Lower leg skin (tissue), 4 donors: ENCODE measurements around the gene PARM1. TPM values are rescaled to one million over a fixed set of nuclear protein-coding genes. Genes with fewer than 3 reads are reported as not detected.

Experiments used
- DNase-seq, 2 donors: peaks; one replicate each; pipeline ENCODE4 v3.0.0-alpha.2; 2019; ENCODE audit warnings: low spot score in 2 of 2
- H3K4me3 ChIP-seq: fragments of 200-600 bp; sonication (generic); 2 replicates; pipeline ENCODE4 v1.5.1; 2017; ENCODE audit warnings: mild to moderate bottlenecking, low read depth; ENCODE audit not compliant: poor library complexity, severe bottlenecking
- POLR2A ChIP-seq, 2 donors: fragments of 450-650 bp; IDR thresholded peaks; one replicate each; pipeline ENCODE4 v1.6.1; 2016 to 2017; ENCODE audit warnings: antibody characterized with exemption in 2 of 2, mild to moderate bottlenecking in 1 of 2, moderate library complexity in 1 of 2
- WGBS, 2 donors: methylation state at CpG; one replicate each; pipeline ENCODE4 v1.1.5; 2018; 5-methylcytosine and 5-hydroxymethylcytosine counted together
- intact Hi-C: fragments of 100-400 bp; cut with DNase I; formaldehyde crosslinking; loops from one replicate; pipeline ENCODE4 v1.15.0; 2023; ENCODE audit warnings: low total_unique reads
- total RNA-seq, 4 donors: library from RNA; depleted of rRNA; stranded (reverse); fragments of >200 nt; gene quantifications; one replicate each; pipeline ENCODE4 v1.1.0, GENCODE V29; 2016
- TF ChIP-seq, protein P1 (sequence below), 3 donors: fragments of 450-650 bp; IDR thresholded peaks; one replicate each; pipeline ENCODE4 v1.5.1; 2016; ENCODE audit warnings: antibody characterized with exemption in 3 of 3, mild to moderate bottlenecking in 3 of 3, moderate library complexity in 2 of 3

PARM1 gene
- total RNA-seq, 4 donors from 2014 or later: 7.1 to 28.0 (median 10.9) TPM

DNA sequence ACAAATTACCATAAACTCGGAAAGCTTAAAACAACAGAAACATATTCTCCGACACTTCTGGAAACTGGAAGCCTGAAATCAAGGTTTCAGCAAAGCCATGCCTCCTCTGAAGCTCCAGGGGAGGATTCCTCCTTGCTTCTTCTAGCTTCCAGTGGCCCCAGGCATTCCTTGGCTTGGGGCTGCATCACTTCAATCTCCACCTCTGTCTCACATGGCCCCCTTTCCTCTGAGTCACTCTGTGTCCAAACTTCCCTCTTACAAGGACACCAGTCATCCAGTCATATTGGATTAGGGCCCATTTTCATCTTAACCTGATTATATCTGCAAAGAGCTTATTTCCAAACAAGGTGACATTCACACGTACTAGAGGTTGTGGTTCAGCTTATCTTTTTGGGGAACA is 17.3 kb downstream of the PARM1 start:
- intact Hi-C loops: no loop called here
- H3K4me3 ChIP-seq: no peak overlapping the region
- TF ChIP-seq, protein P1, sequence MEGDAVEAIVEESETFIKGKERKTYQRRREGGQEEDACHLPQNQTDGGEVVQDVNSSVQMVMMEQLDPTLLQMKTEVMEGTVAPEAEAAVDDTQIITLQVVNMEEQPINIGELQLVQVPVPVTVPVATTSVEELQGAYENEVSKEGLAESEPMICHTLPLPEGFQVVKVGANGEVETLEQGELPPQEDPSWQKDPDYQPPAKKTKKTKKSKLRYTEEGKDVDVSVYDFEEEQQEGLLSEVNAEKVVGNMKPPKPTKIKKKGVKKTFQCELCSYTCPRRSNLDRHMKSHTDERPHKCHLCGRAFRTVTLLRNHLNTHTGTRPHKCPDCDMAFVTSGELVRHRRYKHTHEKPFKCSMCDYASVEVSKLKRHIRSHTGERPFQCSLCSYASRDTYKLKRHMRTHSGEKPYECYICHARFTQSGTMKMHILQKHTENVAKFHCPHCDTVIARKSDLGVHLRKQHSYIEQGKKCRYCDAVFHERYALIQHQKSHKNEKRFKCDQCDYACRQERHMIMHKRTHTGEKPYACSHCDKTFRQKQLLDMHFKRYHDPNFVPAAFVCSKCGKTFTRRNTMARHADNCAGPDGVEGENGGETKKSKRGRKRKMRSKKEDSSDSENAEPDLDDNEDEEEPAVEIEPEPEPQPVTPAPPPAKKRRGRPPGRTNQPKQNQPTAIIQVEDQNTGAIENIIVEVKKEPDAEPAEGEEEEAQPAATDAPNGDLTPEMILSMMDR (IDR thresholded peaks at IDR 0.05): no peak
- TF ChIP-seq POLR2A (IDR thresholded peaks at IDR 0.05): no peak
- no peak for DNase-seq
- WGBS, 2 donors: 77 to 87% methylated on average over 3 of the region's 3 CpGs

DNA sequence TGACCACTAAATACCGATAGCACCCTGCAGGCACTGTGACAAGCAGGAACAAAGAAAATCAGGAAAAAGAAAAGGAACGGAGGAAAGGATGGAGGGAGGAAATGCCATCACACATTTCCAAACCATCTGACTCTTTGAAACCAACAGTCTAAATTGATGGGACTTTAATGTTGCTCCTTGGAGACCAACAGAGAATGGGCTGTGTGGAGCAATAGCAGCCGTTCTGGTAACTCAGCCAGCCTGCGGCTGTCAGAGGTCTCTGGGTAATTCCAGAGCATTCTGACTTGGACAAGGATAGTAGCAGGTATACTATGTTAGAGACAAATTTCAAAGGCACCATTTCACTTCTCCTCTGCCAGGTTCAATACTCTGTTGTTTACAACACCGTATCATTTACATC is 18.0 kb downstream of the PARM1 start:
- no peak overlapping the region for H3K4me3 ChIP-seq
- intact Hi-C loops: no loop called here
- WGBS, 2 donors: 84 to 88% methylated on average over 5 of the region's 5 CpGs
- TF ChIP-seq POLR2A (IDR thresholded peaks at IDR 0.05): no peak
- TF ChIP-seq, protein P1 (IDR thresholded peaks at IDR 0.05): no peak
- no peak for DNase-seq

DNA sequence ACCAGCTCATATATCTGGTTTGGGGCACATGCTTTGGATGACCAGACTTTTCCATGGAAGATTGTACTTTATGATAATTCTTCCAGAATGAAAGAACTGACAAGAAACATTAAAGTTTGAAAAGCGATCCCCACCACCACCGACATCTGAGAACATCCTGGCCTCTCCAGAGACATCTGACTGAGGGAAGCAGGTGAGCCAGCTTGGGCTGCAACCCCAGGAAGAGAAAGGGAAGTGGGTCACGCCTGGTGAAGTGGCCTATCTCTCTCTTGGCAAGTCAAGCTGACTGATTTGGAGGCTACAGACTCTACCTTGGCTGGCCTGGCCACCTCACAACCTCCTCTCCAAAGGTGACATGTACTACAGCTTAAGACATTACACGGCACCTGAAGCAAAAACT is 20.7 kb downstream of the PARM1 start:
- DNase-seq: no peak
- intact Hi-C loops: no loop called here
- 79 to 80% methylated on average over 4 of the region's 4 CpGs for WGBS, 2 donors
- no peak overlapping the region for H3K4me3 ChIP-seq
- TF ChIP-seq, protein P1 (IDR thresholded peaks at IDR 0.05): no peak
- TF ChIP-seq POLR2A (IDR thresholded peaks at IDR 0.05): no peak

DNA sequence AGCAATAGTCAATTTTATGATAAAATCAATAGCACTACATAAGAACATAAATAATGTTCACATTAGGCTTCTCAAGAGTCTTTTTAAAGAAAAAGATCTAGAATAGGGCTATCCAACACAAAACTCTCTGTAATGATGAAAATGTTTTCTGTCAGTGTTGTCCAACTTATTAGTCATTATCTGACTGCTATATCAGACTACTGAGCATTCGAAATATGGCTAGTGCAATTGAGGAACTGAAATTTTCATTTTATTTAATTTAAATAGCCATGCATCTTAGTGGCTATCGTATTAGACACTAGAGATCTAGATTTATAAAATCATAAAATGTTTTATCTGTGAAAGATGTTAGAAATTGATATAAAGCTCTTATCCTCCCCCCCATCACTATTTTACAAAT is 26.0 kb downstream of the PARM1 start:
- intact Hi-C loops: no loop called here
- DNase-seq: no peak
- H3K4me3 ChIP-seq: no peak overlapping the region
- WGBS, 2 donors: 73 to 77% methylated on average over 2 of the region's 2 CpGs
- no peak for TF ChIP-seq POLR2A (IDR thresholded peaks at IDR 0.05)
- TF ChIP-seq, protein P1 (IDR thresholded peaks at IDR 0.05): no peak

DNA sequence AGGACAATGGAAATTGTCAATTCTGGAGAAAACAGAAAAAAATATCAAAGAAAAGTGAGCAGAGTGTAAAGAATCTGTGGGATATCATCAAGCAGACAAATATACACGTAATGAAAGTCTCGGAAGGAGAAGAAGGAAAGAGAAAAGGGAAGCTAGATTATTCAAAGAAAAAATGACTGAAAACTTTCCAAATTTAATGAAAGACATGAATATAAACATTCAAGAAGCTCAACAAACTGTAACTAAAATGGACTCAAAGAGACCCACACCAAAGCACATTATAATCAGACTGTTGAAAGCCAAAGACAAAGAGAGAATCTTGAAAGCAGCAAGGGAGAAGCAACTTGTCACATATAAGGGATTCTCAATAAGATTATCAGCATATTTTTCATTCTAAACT is 28.3 kb downstream of the PARM1 start:
- intact Hi-C loops: no loop called here
- no peak for TF ChIP-seq POLR2A (IDR thresholded peaks at IDR 0.05)
- TF ChIP-seq, protein P1 (IDR thresholded peaks at IDR 0.05): no peak
- 90 to 94% methylated on average over 2 of the region's 2 CpGs for WGBS, 2 donors
- DNase-seq: no peak
- H3K4me3 ChIP-seq: no peak overlapping the region

DNA sequence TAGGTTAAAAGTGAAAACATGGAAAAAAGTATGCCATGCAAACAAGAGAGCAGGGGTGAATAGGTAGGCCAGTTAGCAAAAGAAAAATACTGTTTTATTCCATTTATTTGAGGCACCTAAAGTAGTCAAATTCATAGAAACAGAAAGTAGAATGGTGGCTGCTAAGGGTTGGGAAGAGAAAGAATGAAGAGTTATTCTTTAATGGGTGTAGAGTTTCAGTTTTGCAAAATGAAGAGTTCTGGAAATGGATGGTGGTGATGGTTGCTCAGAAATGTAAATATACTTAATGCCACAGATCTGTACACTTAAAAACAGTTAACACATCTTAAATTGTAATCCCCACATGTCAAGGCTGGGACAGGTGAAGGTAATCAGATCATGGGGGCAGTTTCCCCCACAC is 29.7 kb downstream of the PARM1 start:
- no peak for TF ChIP-seq POLR2A (IDR thresholded peaks at IDR 0.05)
- TF ChIP-seq, protein P1 (IDR thresholded peaks at IDR 0.05): no peak
- DNase-seq: no peak
- no peak overlapping the region for H3K4me3 ChIP-seq
- intact Hi-C loops: no loop called here
